GM12878 (cell line): ENCODE measurements around the gene ASB10. TPM values are rescaled to one million over a fixed set of nuclear protein-coding genes. Genes with fewer than 3 reads are reported as not detected.

Source experiments
- BCL3 ChIP-seq: IDR thresholded peaks from 2 replicates; pipeline ENCODE4 v1.6.1; 2011; ENCODE audit warnings: borderline replicate concordance, low read depth, mild to moderate bottlenecking, moderate library complexity, low read length; ENCODE audit not compliant: insufficient read depth, poor library complexity, severe bottlenecking
- CBFB ChIP-seq: IDR thresholded peaks from 2 replicates; pipeline ENCODE4 v1.6.1; 2016; ENCODE audit warnings: antibody characterized with exemption, low read depth
- HCFC1 ChIP-seq: fragments of 150-350 bp; IDR thresholded peaks from 2 replicates; pipeline ENCODE4 v1.6.1; 2014; ENCODE audit warnings: low read length
- MYB ChIP-seq: fragments of 150-350 bp; IDR thresholded peaks from 2 replicates; pipeline ENCODE4 v1.6.1; 2014; ENCODE audit warnings: mild to moderate bottlenecking, low read depth, low read length, borderline replicate concordance
- NFXL1 ChIP-seq: fragments of 450-650 bp; IDR thresholded peaks from 2 replicates; pipeline ENCODE4 v1.6.1; 2017; ENCODE audit warnings: antibody characterized with exemption, mild to moderate bottlenecking, borderline replicate concordance
- PAX5 ChIP-seq: IDR thresholded peaks from 2 replicates; pipeline ENCODE4 v1.6.1; 2011; ENCODE audit warnings: low read depth, low read length, borderline replicate concordance
- TCF7 ChIP-seq: IDR thresholded peaks from 2 replicates; pipeline ENCODE4 v1.6.1; 2014; ENCODE audit warnings: antibody characterized with exemption, borderline replicate concordance
- YY1 ChIP-seq: IDR thresholded peaks from 2 replicates; pipeline ENCODE4 v1.6.1; 2011; ENCODE audit warnings: low read depth, mild to moderate bottlenecking, low read length
- ZBTB33 ChIP-seq: fragments of 450-650 bp; IDR thresholded peaks from 2 replicates; pipeline ENCODE4 v1.6.1; 2017; ENCODE audit warnings: mild to moderate bottlenecking
- ZBTB40 ChIP-seq: fragments of 450-650 bp; IDR thresholded peaks from 2 replicates; pipeline ENCODE4 v1.6.1; 2016; ENCODE audit warnings: mild to moderate bottlenecking, moderate library complexity, borderline replicate concordance
- ZNF217 ChIP-seq: fragments of 450-650 bp; IDR thresholded peaks from 2 replicates; pipeline ENCODE4 v1.6.1; 2017; ENCODE audit warnings: antibody characterized with exemption, mild to moderate bottlenecking
- ZNF592 ChIP-seq: fragments of 450-650 bp; IDR thresholded peaks from 2 replicates; pipeline ENCODE4 v1.6.1; 2017; ENCODE audit warnings: mild to moderate bottlenecking, moderate library complexity
- polyA plus RNA-seq, 11 experiments: library from polyadenylated mRNA; depleted of rRNA in 4 of 11; unstranded in 6 of 11; stranded (reverse) in 5 of 11; fragments of >200 nt; fragmentation: Nextera tagmentation in 4 of 11; fragmentation: Illumina TruSeq in 1 of 11; extraction: Ambion mirVana in 4 of 11; extraction: Trizol in 1 of 11; gene quantifications; 1 replicate in 1 of 11; 2 replicates in 10 of 11; pipeline versions ENCODE4 v1.2.1 to v1.2.3, GENCODE V29; 2011 to 2016; ENCODE audit warnings: inconsistent platforms in 2 of 11, missing spikeins in 2 of 11, low read depth in 1 of 11
- total RNA-seq, 4 experiments: library from RNA; depleted of rRNA in 3 of 4; stranded (reverse); fragments of >200 nt in 3 of 4; fragmentation: Illumina TruSeq in 1 of 4; extraction: Trizol in 1 of 4; gene quantifications; 2 replicates each; pipeline versions ENCODE4 v1.2.1 to v1.2.3, GENCODE V29; 2013 to 2021

ASB10 gene
- total and polyA plus RNA-seq, 10 of the 15 experiments (the other 5 are each of a cell fraction or from before 2014, with no cell fraction given) = not detected

GRCh38 chr7:151207804-151208203 is 20.8 kb upstream of the ASB10 start (continued):
- no peak for TF ChIP-seq ZNF592
- no peak for TF ChIP-seq CBFB
- TF ChIP-seq ZBTB33 = no peak
- TF ChIP-seq BCL3 = no peak
- TF ChIP-seq MYB = no peak
- TF ChIP-seq NFXL1 = no peak
- no peak for TF ChIP-seq ZBTB40
- TF ChIP-seq TCF7 = no peak
- no peak for TF ChIP-seq HCFC1
- no peak for TF ChIP-seq ZNF217
- no peak for TF ChIP-seq PAX5
- TF ChIP-seq YY1 = no peak
